DMS153 (cell line): ENCODE data around the gene ALKBH5.
A peak's percentile ranks its signal among the peaks of the same experiment; 100 is the strongest.

Experiments
- DNase-seq: peaks from one replicate; lab custom pipeline; 2025; lab: John Stamatoyannopoulos, UW

ALKBH5 gene

DNA sequence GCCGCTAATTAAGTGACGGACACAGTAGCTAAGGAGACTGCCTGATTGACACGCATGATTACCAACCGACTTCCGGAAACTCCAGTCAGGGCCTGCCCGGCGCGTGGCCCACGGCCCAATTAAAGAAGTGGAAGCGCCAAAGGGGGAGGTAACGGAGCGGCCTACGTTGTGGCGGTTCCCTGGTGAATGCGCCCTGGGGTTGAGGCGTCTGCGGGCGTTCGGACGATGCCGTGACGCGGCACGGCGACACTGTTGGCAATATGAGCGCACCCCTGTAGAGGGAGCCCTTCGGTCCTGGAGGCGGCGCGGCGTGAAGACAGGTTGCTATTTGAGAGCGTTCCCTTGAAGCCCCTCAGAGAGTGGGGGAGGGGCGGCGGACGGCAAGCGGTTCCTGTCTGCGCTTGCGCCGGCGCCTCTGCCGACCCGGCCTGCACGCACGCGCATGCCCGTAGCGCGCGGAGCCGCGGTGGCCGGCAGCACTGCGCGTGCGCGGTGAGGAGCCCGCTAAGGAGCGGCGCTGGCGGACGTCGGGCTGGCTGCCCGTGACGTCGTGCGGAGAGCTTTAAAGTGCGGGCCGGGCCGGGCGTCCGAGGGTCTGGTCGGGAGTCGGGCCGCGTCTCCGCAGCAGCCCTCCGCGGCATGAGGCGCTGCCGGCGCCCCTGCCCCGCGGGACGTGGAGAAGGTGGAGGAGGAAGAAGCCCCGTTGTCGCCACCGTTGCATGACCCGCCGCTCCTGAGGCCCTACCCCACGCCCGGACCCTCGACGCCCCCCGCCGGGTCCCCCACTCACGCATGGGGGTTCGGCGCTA lies at the start of gene ALKBH5:
Gene ALKBH5 (plus strand): TSS at position 495 of the 809 bp plus-strand sequence. CDS start 416 bp downstream, outside the sequence.
- DNase-seq: peak; percentile 93

DNA sequence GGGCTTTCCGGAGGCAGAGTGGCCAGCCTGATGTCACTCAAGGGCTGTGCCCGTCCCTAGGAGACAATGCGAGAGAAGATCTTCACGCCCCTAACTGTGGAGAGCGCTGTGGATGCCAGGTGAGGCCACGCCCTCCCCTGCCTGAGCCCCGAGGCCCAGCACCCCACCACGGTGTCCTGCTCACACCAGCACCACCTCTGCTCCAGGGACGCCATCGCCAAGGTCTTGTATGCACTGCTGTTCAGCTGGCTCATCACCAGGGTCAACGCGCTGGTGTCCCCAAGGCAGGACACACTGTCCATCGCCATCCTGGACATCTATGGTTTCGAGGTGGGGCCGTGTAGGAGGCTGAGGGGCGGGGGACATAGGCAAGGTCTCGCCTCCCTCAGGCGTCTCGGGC lies 47.3 kb upstream of the ALKBH5 start:
- DNase-seq: no peak

DNA sequence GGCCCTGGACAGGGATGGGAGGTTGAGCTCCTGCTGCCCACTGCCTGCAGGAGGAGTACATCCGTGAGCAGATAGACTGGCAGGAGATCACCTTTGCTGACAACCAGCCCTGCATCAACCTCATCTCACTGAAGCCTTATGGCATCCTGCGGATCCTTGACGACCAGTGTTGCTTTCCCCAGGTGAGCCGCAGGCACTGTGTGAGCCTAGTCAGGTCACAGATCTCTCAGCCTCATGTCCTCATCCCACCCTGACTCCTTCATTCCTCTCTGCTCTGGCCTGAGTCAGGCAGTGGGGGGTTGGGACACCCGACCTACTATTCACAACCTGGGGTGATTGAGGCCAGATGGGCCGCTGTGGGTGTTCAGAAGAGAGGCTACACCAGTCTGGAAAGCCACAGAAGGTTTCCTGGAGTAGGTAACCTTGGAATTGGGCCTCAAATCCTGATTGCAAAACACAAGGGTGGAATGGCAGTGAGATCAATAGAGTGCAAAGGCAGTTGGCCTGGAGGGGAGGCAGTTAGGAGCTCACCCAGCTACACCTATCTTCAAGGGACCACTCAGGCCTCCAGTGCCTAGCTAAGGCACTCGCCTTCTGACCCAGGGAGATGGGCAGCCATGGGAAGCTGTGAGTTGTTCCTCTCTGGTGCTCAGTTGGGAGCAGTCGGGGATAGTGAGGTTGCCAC lies 45.4 kb upstream of the ALKBH5 start:
- no peak for DNase-seq

GRCh38 chr17:18139092-18139491 lies 44.5 kb upstream of the ALKBH5 start:
- DNase-seq: no peak

DNA sequence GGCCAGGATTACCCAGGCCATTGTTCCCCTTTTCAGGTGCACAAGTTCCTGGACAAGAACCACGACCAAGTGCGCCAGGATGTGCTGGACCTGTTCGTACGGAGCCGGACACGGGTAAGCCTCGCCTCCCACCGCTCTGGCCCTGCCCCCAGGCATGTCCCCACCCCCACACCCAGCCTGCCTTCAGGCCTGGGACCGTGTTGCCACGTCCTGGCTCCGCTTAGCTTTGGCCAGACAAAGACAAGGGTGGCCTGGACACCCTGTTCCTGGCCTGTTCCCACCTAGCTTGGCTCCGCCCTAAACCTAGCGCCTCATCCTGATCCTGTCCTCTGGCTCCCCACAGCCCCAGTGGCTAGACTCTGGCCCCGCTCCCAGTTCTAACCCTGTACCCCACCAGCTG lies 44.1 kb upstream of the ALKBH5 start:
- no peak for DNase-seq

DNA sequence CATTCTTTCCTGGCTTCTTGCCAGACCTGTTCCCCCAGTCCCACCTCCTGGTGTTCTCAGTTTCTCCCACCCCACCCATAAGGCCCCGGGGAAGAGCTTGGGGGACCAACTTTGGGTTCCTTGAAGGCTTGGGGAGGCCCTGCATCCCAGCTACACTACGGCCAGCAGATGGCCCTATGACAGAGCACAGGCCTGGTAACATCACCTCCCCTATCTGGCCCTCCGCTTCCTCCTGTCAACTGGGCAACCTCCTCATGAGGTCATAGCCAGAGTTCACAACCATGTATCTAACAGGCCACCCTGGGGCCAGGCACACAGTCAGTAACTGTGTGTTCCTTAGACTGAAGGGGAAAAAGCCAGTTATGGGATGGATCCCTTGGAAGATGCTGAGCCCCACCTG lies 43.7 kb upstream of the ALKBH5 start:
- no peak for DNase-seq

- DNase-seq: no peak
These were observed 43.0 kb upstream of the ALKBH5 start for GRCh38 chr17:18140648-18141047.

DNA sequence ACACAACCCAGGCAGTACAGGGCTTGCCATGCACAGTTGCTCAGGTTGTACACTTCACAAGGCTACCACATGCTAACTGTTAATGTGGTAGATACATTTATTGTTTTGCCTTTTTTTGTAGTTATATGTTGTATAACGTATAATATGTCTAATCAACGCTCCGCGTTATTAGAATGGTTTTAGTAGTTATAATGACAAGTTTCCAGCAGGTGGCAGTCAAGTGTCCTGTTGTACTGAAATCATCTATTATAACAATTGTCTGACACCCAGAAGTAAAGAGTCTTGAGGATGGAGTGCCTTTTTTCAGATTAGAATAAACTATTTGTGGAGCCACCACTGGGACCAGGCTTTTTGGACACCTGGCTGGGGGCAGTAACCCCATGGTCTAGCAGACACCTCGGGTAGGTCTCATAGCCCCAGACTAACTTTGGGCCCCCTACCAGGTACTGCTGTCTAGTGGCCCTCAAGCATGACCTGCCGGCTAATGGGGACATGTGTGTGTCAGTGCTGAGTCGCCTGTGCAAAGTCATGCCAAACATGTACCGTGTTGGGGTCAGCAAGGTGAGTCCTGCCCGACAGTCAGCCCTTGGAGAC lies 42.3 kb upstream of the ALKBH5 start:
- DNase-seq: no peak

GRCh38 chr17:18142417-18142816 lies 41.2 kb upstream of the ALKBH5 start:
- no peak for DNase-seq

- DNase-seq: peak; percentile 1
These were observed 40.3 kb upstream of the ALKBH5 start for GRCh38 chr17:18143044-18143936.

GRCh38 chr17:18144261-18144660 lies 39.4 kb upstream of the ALKBH5 start:
- DNase-seq: no peak

DNA sequence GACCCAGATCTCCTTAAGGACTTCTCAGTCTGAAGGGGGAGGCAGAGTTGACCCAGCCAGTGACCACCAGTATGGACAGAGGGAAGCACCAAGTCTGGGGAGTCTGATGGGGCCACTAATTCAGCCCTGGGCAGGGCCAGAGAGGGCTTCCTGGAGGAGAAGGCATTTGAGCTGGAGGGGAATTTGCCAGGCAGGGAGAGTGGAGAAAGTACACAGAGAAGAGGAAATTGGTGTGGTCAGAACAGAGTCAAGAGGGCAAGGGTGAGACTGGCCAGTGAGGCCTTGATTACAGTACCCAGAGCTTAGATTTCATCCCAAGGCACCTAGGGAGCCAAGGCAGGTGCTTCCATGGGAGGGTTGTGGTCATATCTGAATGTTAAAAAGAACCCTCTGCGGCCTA lies 38.8 kb upstream of the ALKBH5 start:
- no peak for DNase-seq

- no peak for DNase-seq
These were observed 37.8 kb upstream of the ALKBH5 start for GRCh38 chr17:18145811-18146210.

DNA sequence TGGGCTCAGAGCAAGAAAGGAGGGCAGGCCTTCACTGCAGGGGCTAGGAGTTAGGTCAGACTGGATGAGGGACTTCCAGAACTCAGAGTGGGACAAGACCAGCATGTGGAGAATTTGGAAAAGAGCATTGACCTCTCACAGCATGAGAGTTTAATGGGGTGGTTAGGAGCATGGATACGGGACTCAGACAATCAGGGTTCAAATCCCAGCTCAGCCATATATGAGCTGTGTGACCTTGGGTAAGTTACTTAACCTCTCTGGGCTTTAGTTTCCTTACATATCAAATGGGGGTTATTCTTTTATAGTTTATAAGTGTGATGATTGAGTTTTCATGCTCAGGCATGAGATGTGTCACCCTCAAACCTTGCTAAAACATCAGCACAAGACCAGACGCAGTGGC lies 37.4 kb upstream of the ALKBH5 start:
- DNase-seq: no peak

GRCh38 chr17:18146980-18147379 lies 36.6 kb upstream of the ALKBH5 start:
- no peak for DNase-seq

DNA sequence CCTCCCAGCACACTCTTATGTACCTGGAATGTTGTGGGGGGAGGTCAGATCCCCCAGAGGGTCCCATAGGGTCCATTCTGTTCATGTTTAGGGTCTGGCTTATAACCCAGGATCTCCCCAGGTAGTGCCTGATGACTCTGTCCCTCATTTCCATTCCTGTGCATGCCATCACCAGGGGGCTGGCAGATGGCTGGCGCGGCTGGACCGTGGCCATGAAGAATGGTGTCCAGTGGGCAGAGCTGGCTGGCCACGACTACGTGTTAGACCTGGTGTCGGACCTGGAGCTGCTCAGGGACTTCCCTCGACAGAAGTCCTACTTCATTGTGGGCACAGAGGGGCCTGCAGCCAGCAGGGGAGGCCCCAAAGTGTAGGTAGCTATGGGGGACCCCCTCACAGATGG lies 35.0 kb upstream of the ALKBH5 start:
- no peak for DNase-seq

- no peak for DNase-seq
These were observed 32.3 kb upstream of the ALKBH5 start for GRCh38 chr17:18151290-18151689.

GRCh38 chr17:18155179-18155578 lies 28.4 kb upstream of the ALKBH5 start:
- DNase-seq: no peak

DNA sequence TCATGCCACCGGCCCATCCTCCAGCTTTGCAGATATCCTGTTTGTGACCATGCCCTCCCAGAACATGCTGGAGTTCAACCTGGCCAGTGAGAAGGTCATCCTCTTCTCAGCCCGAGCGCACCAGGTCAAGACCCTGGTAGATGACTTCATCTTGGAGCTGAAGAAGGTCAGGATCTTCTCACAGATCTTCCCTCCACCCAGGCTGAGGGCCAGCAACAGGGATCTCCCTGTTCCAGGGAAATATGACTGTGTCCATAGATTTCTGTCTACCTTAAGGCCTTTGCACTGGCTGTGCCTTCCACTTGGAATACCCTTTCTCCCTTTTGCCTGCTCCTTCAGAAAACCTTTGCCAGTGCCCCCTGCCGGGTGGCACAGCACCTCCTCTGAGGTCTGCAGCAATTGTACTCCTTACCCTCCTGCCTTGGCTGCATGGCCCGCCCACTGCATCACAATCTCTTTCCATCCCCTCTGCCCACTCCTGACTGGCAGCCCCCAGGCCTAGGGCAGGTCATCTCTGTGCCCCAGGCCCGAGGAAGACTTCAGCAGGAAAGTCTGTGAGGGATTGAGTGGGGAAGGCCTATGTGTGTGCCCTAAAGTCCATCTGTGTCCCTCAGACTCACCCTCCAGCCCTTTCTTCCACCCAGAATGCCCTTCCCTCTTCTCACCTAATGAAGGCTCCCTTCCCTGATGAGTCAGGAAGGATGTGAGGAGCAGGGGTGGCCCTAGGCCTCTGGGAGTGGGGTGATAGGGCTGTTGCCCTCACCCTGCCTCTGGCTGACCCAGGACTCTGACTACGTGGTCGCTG lies 27.3 kb upstream of the ALKBH5 start:
- DNase-seq: no peak

GRCh38 chr17:18156976-18157280 lies 26.7 kb upstream of the ALKBH5 start:
- no peak for DNase-seq

GRCh38 chr17:18157354-18157985 lies 26.2 kb upstream of the ALKBH5 start:
- no peak for DNase-seq
